Measurements from ENCODE around the gene KCNK13.

DNA sequence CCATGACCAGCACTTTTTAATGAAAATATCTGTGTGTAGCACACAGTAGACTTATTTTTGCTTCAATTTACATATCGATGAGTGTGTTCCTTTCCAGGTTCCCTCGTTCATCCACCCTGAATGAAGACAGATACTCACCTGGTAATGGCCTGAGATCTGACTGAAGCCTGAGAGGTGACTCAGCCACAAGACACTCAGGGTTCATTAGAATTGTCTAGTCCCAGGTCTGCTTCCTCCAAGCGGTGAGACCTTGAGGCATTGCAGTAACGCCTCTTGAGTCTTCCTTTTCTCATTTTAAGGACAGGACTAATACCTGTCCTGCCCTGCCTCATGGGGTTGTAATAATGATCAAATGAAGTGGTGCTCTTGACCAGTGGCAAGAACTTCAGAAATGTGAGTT, 11.5 kb upstream of the KCNK13 start:
- TF ChIP-seq, protein P1, sequence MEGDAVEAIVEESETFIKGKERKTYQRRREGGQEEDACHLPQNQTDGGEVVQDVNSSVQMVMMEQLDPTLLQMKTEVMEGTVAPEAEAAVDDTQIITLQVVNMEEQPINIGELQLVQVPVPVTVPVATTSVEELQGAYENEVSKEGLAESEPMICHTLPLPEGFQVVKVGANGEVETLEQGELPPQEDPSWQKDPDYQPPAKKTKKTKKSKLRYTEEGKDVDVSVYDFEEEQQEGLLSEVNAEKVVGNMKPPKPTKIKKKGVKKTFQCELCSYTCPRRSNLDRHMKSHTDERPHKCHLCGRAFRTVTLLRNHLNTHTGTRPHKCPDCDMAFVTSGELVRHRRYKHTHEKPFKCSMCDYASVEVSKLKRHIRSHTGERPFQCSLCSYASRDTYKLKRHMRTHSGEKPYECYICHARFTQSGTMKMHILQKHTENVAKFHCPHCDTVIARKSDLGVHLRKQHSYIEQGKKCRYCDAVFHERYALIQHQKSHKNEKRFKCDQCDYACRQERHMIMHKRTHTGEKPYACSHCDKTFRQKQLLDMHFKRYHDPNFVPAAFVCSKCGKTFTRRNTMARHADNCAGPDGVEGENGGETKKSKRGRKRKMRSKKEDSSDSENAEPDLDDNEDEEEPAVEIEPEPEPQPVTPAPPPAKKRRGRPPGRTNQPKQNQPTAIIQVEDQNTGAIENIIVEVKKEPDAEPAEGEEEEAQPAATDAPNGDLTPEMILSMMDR (conservative IDR thresholded peaks at IDR 0.05; ENCODE audit: low read depth, low read length), result no peak
- TF ChIP-seq EZH2 (IDR thresholded peaks at IDR 0.05; ENCODE audit: borderline replicate concordance, low read depth, low read length, poor library complexity, severe bottlenecking), result no peak

Data from A673 (cell line).